ENCODE results near the gene DHRS12.

Gene DHRS12

DNA sequence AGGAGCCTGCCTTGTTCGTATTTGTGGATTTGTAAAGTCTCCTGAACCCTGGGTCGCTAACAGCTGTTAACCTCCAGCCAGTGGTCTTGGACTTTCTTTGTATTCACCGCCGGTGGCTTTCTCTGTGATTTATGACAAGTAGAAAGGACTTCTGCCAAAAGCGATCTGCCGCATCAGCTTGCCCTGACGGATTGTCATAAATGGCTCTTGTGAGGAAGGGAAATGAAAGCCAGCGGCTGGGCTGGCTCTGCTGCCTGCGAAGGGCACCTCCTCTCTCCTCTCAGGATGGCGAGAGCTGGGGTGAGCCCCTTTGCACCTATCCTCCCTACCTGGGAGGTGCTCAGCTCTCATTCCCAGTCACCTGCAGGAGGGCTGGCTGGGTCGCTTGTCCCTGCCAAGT lies 25.6 kb downstream of the DHRS12 start:
- DNase-seq: no peak

DNA sequence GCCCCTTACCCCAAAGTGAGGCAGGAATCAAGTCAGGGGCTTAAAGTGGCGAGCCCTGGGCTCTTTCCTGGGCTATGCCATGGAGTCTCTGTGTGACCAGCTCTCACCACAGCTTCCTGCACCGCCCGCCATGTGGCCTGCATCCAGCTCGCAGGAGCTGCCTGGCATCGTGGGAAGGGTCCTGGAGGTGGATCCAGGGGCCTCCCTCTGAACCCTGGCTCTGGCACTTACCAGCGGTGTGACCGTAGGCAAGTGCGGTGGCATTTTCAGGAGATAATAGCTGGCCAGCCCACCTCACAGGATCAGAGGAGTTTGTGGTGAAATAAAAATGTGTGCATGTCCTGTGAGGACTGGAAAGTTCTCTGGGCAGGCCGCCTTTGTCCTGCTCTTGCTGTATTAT lies 26.0 kb downstream of the DHRS12 start:
- DNase-seq: no peak

DNA sequence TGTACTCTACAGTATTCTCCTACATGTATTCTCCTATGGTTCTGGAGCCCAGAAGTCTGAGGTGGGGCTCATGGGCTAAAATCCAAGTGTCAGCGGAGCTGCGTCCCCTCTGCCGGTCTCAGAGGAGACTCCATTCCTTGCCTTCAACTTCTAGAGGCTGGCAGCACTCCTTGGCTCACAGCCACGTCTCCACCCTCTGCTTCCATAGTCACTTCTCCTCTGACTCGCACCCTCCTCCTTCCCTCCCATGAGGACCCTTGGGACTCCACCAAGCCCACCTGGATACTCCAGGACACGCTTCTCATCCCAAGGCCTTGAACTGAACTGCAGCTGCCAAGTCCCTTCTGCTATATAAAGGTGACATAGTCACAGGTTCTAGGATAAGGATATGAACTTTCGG lies 27.8 kb downstream of the DHRS12 start:
- no peak for DNase-seq

DNA sequence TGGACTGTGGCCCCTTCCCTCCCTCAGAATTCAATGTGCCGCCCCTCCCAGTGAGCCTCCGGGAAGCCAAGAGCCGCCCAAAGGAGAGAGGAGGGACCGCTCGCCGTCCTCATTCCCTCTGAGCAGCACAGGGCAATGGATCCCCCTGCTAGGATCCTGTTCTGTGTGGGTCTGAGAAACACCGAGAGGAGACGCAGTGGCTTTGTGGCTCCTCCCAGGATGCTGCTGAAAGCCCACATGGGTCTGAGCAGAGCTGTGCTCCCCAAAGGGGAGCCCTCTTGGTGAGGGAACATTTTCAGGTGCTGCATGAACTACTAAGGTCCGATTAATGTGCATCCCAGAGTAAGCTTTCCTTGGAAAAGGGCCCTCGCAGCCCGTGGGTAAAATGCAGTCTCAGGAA lies 30.4 kb downstream of the DHRS12 start:
- DNase-seq: no peak

DNA sequence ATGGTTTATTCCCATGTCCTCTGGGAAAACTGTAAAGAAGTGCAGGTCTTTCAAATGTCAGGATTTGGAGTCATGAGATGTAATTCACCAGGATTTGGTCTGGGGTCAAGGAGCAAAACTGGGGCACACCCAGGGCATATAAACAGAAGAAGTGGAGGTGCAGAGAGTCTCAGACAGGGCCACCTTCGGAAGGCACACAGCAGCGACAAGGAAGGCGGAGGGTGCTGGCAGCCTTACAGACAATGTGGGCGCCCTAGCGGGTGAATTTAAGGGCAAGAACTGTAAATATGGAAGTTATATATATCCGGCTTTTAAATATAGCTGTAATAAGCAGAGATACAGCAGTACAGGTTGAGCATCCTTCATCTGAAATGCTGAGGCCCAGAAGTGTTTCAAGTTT lies 31.2 kb downstream of the DHRS12 start:
- DNase-seq: no peak

DNA sequence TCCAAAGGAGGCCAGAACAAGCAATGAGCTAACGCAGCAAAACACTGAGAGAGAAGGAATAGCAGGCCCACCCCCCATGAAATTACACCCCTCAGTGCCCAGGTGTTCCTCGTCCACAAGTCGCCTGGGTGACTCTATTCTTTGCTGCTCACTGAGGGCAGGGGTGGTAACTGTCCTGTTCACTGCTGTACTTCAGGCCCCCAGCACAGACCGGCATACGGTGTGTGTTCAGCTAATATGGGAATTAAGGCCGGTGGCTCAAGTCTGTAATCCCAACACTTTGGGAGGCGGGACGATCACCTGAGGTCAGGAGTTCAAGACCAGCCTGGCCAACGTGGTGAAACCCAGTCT lies 31.9 kb downstream of the DHRS12 start:
- no peak for DNase-seq

DNA sequence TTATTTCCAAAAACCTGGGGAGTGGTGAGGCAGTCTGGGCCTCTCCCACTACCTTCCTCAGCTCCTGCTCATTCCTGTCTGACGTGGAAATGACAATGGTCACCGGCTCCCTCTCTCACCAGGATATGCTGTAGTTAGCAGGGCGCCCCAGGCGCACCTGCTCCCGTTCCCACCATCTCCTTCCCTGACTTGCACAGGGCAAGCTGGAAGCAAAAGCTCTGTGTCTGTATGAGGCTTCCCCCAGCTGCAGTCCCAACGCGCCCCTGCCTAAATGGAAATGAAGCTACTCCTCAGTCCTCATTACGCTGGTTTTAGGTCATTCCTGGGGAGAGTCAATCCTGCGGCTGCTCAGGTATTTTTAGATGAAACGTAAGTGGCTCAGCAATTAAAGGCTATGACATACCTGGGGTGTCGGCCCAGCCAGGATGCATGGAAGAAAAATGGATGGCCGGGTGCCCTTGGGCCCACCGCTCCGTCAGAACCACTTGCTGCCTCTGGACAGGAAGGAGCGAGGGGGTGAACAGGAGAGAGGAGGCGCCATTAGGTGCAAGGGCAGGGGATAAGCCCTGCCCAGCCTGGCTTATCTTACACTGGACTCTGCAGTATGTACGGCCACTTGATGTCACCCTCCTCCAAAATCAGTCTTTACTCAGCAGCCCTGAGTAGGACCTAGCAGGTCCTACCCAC lies 32.4 kb downstream of the DHRS12 start:
- no peak for DNase-seq

DNA sequence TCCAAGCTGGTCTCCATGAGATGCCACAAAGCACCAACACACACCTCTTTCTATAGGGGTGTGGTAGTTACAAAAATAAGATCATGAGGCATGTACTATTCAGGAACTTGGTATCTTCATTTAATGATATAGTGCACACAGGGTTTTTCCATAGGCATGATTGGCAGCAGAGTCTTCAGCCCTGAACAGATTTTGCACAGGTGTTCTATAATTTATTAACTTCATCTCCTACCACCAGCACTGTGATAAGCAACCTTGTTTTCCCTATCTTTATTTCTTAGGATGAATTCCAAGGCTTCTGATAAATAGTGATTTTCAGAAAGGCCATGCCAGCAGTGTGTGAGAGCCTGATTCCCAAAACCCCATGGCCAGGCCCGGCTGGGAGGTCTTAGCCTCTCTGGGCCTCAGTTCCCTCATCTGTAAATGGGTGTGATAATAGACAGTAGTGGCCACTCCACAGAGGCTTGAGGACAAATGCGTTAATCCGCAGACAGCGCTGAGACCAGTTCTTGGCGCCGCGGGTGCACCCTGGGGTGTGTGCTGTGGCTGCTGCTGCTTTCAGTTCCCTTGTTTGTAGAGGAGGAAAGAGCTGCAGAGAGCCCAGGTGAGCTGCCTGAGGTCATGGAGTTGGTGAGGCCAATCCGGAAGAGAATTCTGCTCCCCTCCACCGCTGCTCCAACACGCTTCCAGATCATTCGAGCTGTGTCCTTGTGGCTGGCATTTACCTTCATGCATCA lies 33.1 kb downstream of the DHRS12 start:
- no peak for DNase-seq

DNA sequence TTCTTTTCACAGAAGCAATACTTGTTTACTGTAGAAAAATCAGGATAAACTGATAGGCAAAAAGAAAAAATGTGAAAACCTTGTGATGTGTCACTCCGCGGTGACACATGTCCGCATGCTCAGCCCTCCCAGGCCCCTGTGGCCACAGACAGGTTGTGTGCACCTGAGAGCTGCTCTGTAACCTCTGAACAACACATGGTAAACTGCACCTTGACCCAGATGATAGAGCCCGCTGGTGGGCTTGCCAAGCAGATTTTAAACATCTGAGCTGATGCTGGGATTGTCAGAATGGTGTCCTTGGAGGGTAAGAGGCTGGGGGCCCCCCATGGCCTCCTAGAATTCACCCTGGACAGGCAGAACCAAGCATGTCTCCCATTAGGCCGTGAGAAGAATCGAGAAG lies 33.8 kb downstream of the DHRS12 start:
- no peak for DNase-seq

DNA sequence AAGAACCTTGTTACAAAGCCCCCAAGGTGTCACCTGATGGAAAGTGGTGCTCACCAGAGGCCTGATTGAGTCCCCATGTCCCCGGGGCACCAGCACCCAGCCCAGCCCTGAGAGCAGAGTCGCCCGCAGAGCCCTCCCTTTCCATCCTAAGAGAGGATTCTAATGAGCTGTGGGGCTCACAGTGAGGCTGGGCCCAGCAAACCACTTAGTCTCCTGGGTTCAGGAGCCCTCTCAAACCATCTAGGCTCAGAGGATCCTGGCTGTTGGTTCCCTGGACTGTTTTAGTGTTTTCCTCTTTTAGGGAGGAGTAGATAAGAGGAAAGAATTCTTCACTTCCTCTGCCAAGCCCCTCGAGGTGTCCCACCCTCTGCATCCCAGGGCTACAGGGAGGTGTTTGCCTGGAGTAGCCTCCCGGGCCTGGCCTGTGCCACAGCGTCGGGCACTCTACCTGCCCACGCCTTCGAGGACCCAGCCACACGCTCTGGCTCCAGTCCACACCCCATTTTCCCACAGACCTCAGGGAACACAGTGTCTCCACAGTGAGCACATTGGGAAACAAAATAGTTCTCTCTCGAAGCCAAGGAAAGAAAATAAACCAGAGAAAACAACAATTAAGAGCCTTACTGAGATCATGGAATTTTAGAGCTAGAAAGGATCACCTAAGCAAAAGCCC lies 34.4 kb downstream of the DHRS12 start:
- no peak for DNase-seq

DNA sequence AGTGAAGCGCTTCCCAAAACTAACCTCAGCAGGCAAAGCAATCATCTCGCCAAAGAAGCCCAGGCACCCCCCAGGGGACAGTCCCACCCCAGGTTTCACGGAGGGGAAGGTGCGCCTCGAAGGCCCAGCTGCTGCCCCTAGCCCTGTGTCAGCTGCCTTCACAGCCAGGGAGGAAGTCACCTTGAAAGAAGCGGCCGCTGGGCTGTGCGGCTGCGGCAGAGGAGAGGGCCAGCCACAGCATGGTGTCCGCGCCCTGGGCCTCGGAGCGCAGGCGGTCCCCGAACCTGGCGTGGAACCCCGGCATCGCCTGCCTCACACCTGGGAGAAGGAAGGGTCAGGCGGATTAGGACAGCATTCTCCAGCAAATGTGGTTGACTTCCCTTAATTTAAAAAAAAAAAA lies 35.0 kb downstream of the DHRS12 start:
- no peak for DNase-seq

DNA sequence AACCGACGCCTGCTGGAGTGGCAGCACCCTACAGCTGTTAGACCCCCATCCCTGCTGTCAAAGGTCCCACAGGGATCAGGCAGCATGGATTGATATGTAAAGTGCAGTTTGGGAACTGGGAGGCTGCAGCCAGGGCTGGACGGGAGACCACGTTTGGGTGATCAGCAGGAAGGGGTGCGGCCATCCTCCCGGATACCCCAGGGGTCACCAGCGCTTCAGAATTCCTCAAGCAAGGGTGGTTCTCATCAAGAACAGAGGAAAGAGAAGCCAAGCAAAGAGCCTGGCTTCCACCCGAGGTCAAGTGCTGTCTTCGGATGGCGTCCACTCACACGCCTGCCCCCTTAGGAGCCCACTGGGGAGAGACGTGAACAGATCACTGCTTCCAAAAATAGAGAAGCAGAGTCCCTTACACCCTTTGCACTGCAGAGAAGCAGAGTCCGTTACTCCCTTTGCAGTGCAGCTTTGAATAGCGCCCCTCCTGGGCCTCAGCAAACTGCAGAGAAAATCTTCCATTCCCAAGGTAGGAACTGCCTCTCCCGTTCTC lies 35.5 kb downstream of the DHRS12 start:
- no peak for DNase-seq

DNA sequence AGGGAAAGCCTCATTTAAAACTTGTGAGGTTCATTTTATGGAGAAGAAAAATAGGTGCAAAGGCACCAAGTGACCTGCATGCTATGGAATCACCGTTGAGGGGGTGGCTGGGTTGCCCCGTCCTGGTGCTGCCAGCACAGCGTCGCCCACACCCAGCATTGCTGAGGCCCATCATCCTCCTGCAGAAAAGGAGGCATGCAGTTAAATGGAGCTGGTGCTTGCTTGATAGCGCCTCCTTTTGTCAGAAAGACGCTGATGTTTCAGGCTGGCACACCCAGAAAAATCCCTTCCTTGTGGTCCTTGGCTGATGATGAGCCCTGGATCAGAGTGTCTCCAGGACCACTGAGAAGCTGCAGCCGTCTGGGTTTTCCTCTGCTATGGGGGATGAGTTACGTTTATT lies 36.9 kb downstream of the DHRS12 start:
- DNase-seq: no peak

DNA sequence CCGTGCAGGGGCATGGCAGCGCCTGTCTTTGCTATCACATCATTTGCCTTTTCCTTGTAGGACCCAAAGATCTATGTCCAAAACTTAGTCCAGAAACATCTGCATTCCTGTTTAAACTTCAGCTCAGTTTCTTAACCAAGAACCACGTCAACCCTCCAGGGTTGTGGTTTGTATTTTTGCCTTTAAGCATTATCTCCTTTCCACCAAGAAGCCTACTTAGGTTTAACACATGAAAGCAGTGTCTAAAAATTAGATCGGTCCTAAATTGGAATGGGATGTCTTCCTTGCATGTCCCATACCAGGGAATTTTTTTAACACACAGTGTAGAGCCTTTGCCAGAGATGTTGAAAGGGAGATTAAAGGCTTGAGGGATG lies 38.8 kb downstream of the DHRS12 start:
- DNase-seq: no peak

DNA sequence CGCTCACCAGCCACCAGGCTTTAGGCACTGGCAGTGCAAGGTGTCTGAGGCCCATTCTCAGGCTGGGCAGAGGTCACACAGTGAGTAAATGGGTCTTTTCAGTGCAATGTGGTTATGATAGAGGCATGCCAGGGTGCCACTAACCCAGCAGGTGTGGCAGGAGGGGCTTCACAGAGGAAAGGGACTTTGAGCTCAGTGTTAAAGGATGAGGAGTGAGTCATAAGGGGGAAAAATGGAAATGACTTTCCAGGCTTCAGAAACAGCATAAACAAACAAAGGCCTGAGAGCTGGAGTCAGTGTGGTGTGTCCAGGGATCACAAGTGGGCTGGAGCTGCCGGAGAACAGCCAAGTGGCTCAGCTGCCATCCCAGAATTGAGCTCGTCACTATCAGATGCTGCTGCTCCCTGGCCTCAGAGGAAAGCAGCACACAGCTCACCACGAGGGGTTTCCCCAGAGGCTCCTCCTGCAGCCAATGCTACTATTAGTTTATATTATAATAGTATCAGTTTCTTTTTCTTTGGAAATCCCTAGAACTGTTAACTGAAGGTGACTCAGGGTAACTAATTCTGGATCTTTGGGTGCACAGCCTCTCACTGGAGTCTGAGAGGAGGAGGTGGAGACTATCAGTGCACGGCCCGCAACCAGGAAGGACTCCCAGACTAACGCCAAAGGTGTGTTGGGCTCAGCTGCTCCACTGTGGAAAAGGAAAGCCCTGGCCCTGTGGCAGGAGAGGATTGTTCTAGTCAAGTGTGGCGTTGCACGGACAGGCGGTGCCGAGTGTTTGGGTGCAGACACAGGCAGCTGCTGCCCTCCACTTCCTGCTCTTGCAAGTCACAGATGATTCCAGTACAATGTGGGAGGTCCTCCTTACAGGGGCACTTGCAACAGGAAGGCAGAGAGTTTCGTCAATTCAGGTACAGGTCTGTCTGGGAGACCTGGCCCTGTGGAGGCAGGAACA lies 39.5 kb downstream of the DHRS12 start:
- peak; percentile 39 for DNase-seq

DNA sequence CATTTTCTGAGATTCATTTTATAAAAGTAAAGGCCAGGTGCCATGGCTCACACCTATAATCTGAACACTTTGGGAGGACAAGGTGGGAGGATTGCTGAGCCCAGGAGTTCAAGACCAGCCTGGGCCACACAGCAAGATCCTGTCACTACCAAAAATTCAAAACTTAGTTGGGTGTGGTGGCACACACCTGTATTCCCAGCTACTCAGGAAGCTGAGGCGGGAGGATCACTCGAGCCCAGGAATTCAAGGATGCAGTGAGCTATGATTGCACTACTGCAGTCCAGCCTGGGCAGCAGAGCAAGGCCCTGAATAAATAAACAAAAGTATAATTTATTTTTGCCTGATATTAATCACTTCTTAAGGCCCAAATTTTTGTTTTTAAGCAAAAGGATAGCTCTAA lies 40.5 kb downstream of the DHRS12 start:
- DNase-seq: no peak

DNA sequence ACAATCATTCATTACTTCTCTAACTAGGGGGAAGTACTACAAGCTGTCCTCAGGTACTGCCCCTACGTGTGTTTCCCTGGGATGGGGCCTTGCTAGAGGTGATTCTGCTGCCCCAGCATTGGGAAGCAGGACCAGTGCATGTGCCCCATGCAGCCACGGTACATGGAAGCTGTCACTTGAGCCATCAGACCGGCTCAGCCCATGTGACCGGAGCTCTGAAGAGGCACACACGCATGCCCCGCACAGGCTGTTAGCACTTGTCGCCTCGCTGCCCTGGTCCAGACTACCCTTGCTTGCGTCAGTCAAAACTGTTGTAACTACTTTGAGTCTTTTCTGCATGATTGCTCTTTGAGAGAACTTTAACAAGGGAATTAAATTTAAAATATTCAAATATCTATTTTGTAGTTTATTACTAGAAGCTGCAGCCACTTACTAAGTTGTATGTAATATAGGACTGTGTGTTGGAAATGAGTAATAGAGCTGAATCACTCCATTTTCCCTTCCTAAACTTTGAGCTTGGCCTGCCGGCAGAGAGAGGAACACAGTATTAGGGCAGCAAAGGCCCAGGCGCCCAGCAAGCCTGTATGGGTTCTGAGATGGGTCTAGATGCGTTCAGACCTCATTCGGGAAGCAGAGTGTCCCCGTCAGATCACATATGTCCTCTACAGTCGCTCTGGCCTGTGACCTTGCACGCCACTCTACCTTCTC lies 42.2 kb downstream of the DHRS12 start:
- peak; percentile 21 for DNase-seq

DNA sequence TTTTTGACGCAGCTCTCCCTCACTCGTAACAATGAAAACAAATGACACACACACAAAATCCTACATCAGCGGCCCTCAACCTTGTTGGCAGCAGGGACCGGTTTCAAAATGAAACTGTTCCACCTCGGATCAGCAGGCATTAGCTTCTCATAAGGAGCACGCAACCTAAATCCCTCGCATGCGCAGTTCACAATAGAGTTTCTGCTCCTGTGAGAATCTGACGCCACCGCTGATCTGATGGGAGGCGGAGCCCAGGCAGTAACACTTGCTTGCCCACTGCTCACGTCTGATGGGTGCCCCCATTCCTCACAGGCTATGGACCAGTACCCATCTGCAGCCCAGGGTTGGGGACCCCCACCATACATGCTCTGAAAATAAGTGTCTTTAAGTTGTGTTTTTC lies 43.4 kb downstream of the DHRS12 start:
- DNase-seq: no peak

DNA sequence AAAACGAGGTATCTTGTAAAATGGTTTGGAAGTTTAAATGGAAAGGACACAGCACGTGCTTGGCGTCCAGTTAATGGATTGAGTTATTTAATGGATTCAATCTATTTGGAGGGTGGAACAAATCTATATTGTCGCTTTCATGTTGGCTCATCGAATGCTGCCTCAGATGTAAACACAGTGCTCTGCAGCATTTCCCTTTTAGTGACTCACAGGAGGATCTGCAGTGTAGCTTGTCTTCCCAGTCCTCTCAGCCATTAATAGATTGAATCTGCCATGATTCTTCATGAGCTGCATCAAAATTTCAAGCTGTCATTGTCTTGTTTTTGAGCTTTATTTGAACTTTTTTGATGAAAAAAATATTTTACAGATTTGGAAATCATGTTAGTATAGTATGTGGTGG lies 44.7 kb downstream of the DHRS12 start:
- peak; percentile 33 for DNase-seq

DNA sequence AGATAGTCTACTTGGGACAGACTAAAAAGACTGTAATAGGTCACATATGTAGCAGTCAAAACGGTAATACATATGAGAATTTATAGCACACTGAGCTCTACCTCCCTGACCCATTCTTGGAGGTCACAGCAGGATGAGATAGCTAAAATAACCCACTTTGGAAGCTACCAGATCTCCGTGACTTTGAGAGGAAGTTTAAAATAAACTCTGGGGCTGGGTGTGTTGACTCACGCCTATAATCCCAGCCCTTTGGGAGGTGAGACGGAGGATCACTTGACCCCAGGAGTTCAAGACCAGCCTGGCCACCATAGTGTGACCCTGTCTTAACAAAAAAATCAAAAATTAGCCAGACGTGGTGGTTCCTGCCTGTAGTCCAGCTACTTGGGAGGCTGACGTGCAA lies 45.3 kb downstream of the DHRS12 start:
- DNase-seq: no peak

DNA sequence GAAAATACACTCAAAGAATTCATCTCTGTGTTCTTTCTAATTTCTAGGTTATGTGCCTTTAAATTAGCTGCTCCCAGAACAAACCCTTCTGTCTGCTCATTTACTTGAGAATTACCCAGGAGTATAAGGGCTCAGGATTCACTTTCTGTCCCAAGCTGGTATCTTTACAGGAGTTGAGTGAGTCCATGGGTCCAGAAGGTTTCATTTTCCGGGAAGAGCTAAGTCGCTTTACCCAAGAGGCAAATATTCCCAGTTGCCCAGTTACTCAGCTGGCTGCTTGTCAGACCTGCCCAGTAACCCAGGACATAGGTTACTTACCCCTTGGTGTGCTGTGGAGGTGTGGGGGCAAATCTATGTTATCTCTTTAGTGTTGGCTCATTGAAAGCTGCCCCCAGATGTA lies 47.3 kb downstream of the DHRS12 start:
- no peak for DNase-seq

All from fibroblast of skin of right biceps (primary cell).